HUES64 (cell line): ENCODE results near the gene CCNL2.

Experiments used
- H3K27ac ChIP-seq: 2 replicates; pipeline ENCODE4 v1.7.0; 2013; ENCODE audit warnings: low read depth, low read length, inconsistent platforms
- H3K27me3 ChIP-seq: 2 replicates; pipeline ENCODE4 v1.6.1; 2013; ENCODE audit warnings: mild to moderate bottlenecking, low read length; ENCODE audit not compliant: insufficient read depth
- H3K36me3 ChIP-seq: 2 replicates; pipeline ENCODE4 v1.6.1; 2013; ENCODE audit warnings: mild to moderate bottlenecking, low read length; ENCODE audit not compliant: insufficient read depth
- H3K4me1 ChIP-seq: 2 replicates; pipeline ENCODE4 v1.6.1; 2013; ENCODE audit warnings: mild to moderate bottlenecking, low read length, moderate library complexity; ENCODE audit not compliant: insufficient read depth
- H3K4me3 ChIP-seq: 2 replicates; pipeline ENCODE4 v1.5.1; 2013; ENCODE audit warnings: mild to moderate bottlenecking, low read length, moderate library complexity
- H3K9ac ChIP-seq: 2 replicates; pipeline ENCODE4 v1.6.1; 2013; ENCODE audit warnings: mild to moderate bottlenecking, low read depth, low read length
- H3K9me3 ChIP-seq: 2 replicates; pipeline ENCODE4 v1.6.1; 2013; ENCODE audit warnings: low read depth, low read length; ENCODE audit not compliant: insufficient read depth
- whole genome bisulfite sequencing: fragments of 150-250, 120-280 bp; methylation state at CpG from one replicate; pipeline ENCODE4 v1.1.7; 2013; ENCODE audit warnings: missing lambda C conversion rate; 5-methylcytosine and 5-hydroxymethylcytosine counted together

CCNL2 gene

DNA sequence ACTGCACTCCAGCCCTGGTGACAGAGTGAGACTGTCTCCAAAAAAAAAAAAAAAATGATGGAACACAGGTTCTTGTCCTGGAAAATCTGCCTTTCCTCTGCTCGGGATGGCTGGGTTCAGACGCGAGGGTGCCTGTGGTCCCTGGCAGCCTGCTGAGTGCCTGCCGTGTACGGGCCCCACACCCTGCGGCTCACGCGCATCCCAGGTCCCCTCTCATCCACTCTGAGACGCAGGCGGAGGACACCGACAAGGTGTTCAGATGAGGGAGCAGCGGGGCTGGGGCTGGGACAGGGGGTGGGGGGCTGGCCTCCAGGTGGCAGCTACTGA lies 26.3 kb upstream of the CCNL2 start:
- Histone ChIP-seq H3K9ac (no peak overlapping the region), H3K27me3 (no peaks in the 10 kb centered on the region), H3K9me3 (no peaks in the 10 kb centered on the region), H3K4me3 (no peak overlapping the region), H3K27ac (no peak overlapping the region; the same call in 1 of the 2 replicates), H3K36me3 (no peaks in the 10 kb centered on the region), H3K4me1 (peaks cover 25% of the 10 kb centered on the region)
- WGBS: 69% methylated on average over 12 of the region's 12 CpGs

DNA sequence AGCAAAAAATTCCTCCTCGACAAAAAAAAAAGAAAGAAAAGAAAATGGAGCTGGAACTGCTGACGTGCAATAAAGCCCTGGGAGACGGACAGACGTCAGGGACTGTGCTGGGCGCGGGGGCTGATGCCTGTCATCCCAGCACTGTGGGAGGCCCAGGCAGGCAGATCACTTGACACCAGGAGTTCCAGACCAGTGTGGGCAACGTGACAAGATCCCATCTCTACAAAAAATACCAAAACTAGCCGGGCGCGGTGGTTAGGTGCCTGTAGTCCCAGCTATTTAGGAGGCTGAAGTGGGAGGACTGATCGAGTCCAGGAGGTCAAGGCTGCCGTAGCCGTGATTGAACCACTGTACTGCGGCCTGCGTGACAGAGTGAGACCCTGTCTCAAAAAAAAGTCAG lies 25.6 kb upstream of the CCNL2 start:
- H3K9ac ChIP-seq: no peak overlapping the region
- H3K27me3 ChIP-seq: no peaks in the 10 kb centered on the region
- WGBS: 94% methylated on average over 15 of the region's 15 CpGs
- no peak overlapping the region for H3K27ac ChIP-seq
- H3K4me1 ChIP-seq: peaks cover 22% of the 10 kb centered on the region
- H3K4me3 ChIP-seq: no peak overlapping the region
- no peaks in the 10 kb centered on the region for H3K9me3 ChIP-seq
- no peaks in the 10 kb centered on the region for H3K36me3 ChIP-seq

DNA sequence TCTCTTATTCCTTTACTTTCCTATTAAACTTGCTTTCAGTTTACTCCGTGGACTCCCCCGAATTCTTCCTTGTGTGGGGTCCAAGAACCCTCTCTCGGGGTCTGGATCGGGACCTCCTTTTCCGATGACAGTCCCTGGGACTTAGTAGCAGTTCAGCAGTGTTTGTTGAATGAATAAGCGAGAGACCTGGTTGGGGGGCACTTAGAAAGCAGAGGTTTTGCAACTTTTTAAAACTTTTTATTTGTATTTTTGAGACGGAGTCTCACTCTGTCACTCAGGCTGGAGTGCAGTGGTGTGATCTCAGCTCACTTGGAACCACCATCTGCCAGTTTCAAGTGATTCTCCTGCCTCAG lies 24.1 kb upstream of the CCNL2 start:
- H3K4me3 ChIP-seq: no peak overlapping the region
- H3K27ac ChIP-seq: no peak overlapping the region
- WGBS: 92% methylated on average over 7 of the region's 7 CpGs
- H3K9me3 ChIP-seq: no peaks in the 10 kb centered on the region
- peaks cover 22% of the 10 kb centered on the region for H3K4me1 ChIP-seq
- no peaks in the 10 kb centered on the region for H3K36me3 ChIP-seq
- no peak overlapping the region for H3K9ac ChIP-seq
- H3K27me3 ChIP-seq: no peaks in the 10 kb centered on the region

DNA sequence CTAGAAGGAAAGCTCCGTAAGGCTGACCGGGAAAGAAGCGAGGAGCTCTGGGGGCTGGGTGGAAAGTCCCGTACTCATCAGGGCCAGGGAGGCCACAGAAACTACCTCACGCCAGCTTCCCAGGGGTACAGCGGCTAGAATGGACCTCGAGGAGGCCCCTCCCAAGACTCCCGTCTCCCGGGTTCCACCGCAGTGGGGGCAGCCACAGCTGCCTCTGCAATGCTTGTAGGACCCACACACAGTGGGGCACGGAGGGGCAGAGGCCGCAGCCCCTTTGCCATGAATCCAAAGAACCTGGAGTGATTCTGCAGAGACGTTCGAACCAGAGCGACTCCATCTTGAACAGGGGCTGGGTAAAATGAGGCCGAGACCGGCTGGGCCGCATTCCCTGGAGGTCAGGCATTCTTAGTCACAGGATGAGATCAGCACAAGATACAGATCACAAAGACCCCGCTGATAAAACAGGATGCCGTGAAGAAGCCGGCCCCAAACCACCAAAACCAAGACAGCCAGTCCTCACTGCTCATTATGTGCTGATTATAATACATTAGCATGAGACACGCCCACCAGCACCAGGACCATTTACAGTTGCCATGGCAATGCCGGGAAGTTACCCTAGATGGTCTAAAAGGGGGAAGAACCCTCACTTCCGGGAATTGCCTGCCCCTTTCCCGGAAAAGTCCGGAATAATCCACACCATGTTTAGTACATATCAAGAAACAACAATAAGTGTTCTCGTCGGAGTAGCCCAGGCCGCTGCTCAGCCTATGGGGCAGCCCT lies 23.5 kb upstream of the CCNL2 start:
- H3K4me1 ChIP-seq: peaks cover 22% of the 10 kb centered on the region
- H3K9me3 ChIP-seq: no peaks in the 10 kb centered on the region
- no peak overlapping the region for H3K4me3 ChIP-seq
- WGBS: 78% methylated on average over 29 of the region's 29 CpGs
- H3K27me3 ChIP-seq: no peaks in the 10 kb centered on the region
- no peaks in the 10 kb centered on the region for H3K36me3 ChIP-seq
- H3K9ac ChIP-seq: 0 out of 2 replicates have a peak overlapping the region, but pooled peaks have one; percentile 25
- H3K27ac ChIP-seq: no peak overlapping the region

DNA sequence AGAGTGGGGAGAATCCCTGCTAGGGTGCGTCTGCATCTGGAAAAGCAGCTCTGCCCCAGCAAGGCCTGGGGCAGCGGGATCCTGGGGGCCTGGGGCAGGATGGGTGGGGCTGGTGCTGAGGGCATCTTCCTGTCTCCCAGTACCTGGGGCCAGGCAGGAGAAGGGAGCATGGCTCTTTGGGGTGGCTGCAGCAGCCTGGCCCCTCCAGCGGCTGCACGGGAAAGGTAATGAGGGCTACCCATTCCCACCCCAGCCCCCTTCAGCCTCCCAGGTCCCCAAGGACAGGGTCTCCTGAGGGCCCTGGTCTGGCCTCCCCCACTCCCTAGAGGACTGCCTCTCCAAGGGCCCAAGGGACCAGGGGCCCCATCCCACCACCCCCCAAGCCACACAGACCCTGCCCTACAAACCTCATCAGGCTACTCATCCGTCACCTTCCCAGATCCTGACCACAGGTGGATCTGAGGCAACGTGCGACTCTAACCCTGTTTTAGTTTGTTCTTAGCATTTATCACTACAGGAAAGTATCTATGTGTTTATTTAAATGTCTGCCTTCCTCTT lies 22.9 kb upstream of the CCNL2 start:
- Histone ChIP-seq H3K4me1 (peaks cover 25% of the 10 kb centered on the region), H3K9me3 (no peaks in the 10 kb centered on the region), H3K27me3 (no peaks in the 10 kb centered on the region), H3K9ac (0 out of 2 replicates have a peak overlapping the region, but pooled peaks have one; percentile 25), H3K27ac (no peak overlapping the region), H3K36me3 (no peaks in the 10 kb centered on the region), H3K4me3 (no peak overlapping the region)
- WGBS: 87% methylated on average over 6 of the region's 7 CpGs

DNA sequence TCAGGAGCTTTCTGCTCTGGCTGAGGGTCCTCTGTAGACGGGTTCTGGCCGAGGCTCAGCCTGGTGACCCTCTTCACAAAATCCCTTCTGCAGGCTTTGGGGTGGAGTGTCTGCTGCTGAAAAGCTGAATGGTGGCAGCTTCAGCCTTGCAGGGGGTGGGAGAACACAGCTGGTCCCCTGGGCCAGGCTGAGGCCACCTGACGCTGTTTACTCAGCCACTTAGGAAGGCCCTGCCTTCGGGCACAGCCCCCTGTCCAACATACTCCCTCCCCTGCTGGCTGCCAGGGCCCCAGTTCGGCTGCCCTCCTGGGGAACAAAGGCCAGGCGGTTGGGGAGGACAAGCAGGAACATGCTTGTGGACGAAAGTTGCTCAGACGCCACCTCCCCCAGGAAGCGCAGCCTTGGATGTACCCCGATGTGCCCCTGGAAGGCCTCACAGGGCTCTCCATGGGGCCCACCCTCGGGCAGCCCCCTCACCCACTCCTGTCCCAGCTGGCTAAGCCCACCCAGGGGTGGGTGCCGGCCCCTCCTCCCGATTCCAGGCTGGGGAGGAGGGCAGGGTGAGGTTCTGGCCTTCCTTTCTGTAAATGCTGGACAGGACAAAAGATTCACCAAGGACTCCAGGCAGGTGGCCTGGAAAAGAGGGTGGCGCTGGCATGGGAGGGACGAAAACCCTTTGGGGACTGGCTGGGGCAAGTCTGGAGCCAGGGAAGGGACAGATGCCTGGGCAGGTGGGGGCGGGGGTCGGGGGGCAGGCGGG lies 22.2 kb upstream of the CCNL2 start, which contains the start of gene ANKRD65:
Gene ANKRD65 (minus strand): TSS at position 130 of the 760 bp plus-strand sequence. CDS start 271 bp downstream, outside the sequence.
- Histone ChIP-seq H3K9me3 (no peaks in the 10 kb centered on the region), H3K36me3 (no peaks in the 10 kb centered on the region), H3K4me3 (no peak within 1 kb of the TSS), H3K9ac (0 out of 2 replicates have a peak within 1 kb of the TSS, but pooled peaks have one; percentile 9), H3K27me3 (no peaks in the 10 kb centered on the region), H3K27ac (peak within 1 kb of the TSS; percentile 49), H3K4me1 (peaks cover 23% of the 10 kb centered on the region)
- WGBS: 76% methylated on average over 18 of the region's 18 CpGs

DNA sequence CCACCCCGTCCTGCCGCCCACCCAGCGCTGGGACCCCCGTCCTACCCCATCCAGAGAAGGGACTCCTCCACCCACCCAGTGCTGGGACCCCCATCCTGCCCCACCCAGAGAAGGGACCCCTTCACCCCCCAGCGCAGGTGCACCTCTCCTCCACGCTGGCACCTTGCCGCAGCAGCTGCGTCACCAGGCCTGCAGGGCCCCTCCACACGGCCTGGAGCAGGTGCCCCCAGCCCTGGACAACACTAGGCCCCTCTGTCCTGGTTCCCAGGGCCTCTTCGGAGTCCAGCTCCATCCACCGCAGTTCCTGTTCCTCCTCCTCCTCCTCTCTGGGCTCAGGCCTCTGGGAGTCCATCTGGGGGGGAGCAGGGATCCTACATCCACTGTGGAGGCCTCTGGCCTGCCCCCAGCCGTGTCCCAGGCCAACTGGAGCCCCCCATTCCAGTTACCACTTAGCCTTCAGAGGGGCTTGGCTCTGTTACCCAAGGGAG lies 21.6 kb upstream of the CCNL2 start:
- Histone ChIP-seq H3K27me3 (no peaks in the 10 kb centered on the region), H3K9ac (0 out of 2 replicates have a peak overlapping the region, but pooled peaks have one; percentile 9), H3K9me3 (no peaks in the 10 kb centered on the region), H3K4me3 (no peak overlapping the region), H3K36me3 (no peaks in the 10 kb centered on the region), H3K4me1 (peaks cover 19% of the 10 kb centered on the region), H3K27ac (peak overlapping the region; percentile 49; the same call in 1 of the 2 replicates)
- 90% methylated on average over 10 of the region's 12 CpGs for WGBS

DNA sequence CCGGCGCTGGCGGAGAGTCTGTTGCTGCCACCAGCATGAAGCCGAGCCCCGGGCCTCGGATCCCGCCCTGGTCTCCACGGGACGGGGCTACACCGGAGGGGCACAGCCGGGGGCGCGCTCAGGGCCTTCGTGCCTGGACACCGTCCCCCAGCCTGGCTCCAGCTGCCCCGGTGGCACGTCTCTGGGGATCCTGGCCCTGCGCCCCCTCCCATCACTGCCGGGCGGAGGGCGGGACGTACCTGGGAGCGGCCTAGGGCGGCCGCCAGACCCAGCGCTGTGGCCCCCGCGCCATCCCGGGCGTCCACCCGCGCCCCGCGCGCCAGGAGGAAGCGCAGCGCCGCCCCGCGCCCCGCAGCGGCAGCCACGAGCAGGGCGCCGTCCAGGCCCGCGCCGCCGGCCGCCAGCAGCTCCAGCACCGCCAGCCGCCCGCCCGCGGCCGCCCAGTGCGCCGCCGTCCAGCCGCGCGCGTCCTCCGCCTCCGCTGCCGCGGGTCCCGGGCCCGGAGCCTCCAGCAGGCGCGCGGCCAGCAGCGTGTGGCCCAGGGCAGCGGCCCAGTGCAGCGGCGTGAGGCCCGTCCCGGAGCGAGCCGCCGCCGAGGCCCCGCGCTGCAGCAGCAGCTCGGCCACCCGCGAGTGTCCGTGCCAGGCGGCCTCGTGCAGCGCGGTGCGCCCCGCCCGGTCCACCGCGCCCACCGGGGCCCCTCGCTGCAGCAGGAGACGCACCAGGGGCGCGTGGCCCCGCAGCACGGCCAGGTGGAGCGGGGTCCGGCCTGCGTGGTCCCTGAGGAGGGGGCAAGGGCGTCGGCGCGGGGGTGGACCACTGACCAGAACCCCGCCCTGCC lies 20.9 kb upstream of the CCNL2 start:
- H3K9ac ChIP-seq: peak overlapping the region; percentile 12; the same call in 1 of the 2 replicates
- no peaks in the 10 kb centered on the region for H3K9me3 ChIP-seq
- H3K27me3 ChIP-seq: no peaks in the 10 kb centered on the region
- peak overlapping the region; percentile 25; the same call in 1 of the 2 replicates for H3K27ac ChIP-seq
- H3K4me3 ChIP-seq: peak overlapping the region; percentile 19
- peaks cover 20% of the 10 kb centered on the region for H3K4me1 ChIP-seq
- no peaks in the 10 kb centered on the region for H3K36me3 ChIP-seq
- WGBS: 69% methylated on average over 111 of the region's 112 CpGs

DNA sequence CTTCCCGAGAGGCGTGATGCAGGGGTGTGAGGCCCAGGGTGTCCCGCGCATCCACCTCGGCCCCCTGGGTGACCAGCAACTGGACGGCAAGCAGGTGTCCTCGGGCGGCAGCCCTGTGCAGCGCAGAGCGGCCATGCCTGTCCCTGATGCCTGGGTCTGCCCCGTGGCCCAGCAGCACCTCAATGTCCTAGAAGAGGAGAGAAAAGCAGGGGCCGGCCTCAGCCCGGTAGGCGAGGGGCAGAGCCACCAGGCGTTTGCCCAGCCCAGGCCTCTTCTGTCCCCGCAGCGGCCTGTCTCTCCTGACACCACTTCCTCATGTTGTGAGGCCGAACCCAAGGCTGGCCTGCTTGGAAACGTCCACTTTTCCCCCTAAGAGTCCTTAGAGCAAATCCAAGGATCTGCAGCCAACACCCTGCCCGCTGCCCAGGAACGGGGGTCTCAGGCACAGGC lies 20.3 kb upstream of the CCNL2 start:
- no peaks in the 10 kb centered on the region for H3K9me3 ChIP-seq
- H3K36me3 ChIP-seq: no peaks in the 10 kb centered on the region
- H3K9ac ChIP-seq: peak overlapping the region; percentile 12; the same call in 1 of the 2 replicates
- H3K27me3 ChIP-seq: no peaks in the 10 kb centered on the region
- WGBS: 92% methylated on average over 21 of the region's 21 CpGs
- H3K27ac ChIP-seq: peak overlapping the region; percentile 25; the same call in 1 of the 2 replicates
- peak overlapping the region; percentile 19 for H3K4me3 ChIP-seq
- peaks cover 20% of the 10 kb centered on the region for H3K4me1 ChIP-seq

DNA sequence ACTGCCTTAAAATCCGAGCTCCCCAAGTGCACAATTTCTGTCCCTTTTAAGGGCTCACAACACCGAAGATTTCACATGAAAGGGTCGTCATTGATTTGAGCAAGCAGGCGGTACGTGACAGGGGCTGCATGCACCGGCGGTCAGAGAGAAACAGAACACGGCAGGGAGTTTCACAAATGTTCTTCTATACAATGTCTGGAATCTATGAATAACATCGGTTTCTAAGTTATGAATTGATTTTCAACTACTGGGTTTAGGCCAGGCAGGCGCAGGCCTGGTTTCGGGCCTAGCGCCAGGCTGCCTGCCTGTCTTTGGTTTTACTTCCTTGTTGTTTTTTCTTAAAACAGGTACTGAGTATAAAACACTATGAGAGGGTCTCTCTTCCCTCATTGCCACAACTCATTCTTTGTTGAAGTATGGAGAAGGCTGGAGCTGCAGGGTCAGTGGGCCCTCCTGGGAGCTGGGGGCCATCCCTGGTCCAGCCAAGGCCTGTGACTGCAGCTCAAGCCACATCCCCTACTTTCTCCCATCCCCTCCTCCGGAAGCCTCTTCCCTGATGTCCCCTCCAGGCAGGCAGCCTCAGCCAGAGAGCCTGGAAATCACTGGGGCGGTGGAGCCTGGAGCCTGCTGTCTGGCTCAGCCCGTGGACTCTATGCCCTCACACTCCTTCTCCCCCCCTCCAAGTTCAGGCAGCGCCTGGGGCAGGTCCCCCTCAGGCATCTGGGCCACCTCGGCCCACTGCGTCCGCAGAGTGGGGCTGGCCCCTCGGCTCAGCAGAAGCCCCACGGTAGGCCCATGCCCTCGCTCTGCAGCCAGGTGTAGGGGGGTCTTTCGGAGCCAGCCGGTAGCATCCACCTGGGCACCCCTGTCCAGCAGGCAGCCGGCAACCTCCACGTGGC lies 19.6 kb upstream of the CCNL2 start:
- no peak overlapping the region for H3K9ac ChIP-seq
- no peak overlapping the region for H3K27ac ChIP-seq
- H3K36me3 ChIP-seq: no peaks in the 10 kb centered on the region
- WGBS: 94% methylated on average over 26 of the region's 26 CpGs
- H3K4me3 ChIP-seq: no peak overlapping the region
- no peaks in the 10 kb centered on the region for H3K27me3 ChIP-seq
- no peaks in the 10 kb centered on the region for H3K9me3 ChIP-seq
- H3K4me1 ChIP-seq: peaks cover 20% of the 10 kb centered on the region
